Measurements from ENCODE around the gene MAP3K4.

The MAP3K4 gene

DNA sequence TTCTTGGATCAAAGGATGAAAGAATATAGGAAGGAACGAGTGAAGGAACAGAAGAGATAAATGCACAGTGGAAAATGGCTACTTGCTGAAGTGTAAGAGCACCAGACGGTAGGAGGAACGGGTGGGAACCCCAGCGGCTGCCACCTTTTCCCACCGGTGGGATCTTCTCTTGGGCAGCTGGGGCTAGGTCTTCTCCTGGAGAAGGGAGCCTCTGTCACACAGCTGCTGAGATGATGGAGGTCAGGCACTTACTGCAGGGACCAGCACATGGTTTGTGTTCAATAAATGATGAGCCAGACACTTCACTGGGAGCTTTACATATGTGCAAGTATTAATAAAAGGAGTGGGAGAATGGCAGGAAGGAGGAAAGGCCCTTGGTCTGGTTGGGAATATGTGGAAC, 158.6 kb downstream of the MAP3K4 start:
- Histone ChIP-seq H3K27ac (ENCODE audit: low read depth, low read length, severe bottlenecking) (no peak overlapping the region), H3K4me1 (ENCODE audit: control insufficient read depth, insufficient read depth, low read length, poor library complexity, severe bottlenecking) (no peaks in the 10 kb centered on the region), H3K9me3 (ENCODE audit: control insufficient read depth, low read length) (no peaks in the 10 kb centered on the region), H3K36me3 (ENCODE audit: control insufficient read depth, insufficient read depth, low read length) (peaks cover 80% of the 10 kb centered on the region), H3K4me3 (ENCODE audit: extremely low read depth, insufficient read depth, low read length, poor library complexity, severe bottlenecking) (no peak overlapping the region)
- 92 to 100% methylated on average over 5 of the region's 5 CpGs for WGBS, 2 experiments (ENCODE audit: insufficient coverage in 2 of 2)

DNA sequence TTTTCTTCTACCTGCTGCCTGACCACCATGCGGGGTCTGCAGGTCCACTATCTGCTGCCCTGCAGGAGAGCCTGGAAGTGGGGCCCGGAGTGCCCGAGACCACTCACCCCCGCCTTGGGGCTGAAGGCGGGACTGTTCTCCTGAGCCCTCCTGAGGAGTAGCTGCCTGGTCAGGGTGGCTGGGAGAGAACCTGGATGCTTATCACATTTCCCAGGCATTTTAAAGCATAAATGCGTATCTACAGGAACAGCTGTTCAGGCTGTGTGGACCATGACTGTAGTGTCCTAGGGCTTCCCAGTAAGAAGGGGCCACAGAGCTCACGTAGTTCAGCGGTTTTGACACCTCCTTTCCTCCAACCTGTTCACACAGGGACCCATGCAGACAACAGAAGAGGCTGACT, 159.0 kb downstream of the MAP3K4 start:
- 90 to 98% methylated on average over 6 to 8 of the region's 8 CpGs for WGBS, 2 experiments (ENCODE audit: insufficient coverage in 2 of 2)
- Histone ChIP-seq H3K9me3 (ENCODE audit: control insufficient read depth, low read length) (no peaks in the 10 kb centered on the region), H3K4me3 (ENCODE audit: extremely low read depth, insufficient read depth, low read length, poor library complexity, severe bottlenecking) (no peak overlapping the region), H3K36me3 (ENCODE audit: control insufficient read depth, insufficient read depth, low read length) (peaks cover 80% of the 10 kb centered on the region), H3K4me1 (ENCODE audit: control insufficient read depth, insufficient read depth, low read length, poor library complexity, severe bottlenecking) (no peaks in the 10 kb centered on the region), H3K27ac (ENCODE audit: low read depth, low read length, severe bottlenecking) (no peak overlapping the region)

DNA sequence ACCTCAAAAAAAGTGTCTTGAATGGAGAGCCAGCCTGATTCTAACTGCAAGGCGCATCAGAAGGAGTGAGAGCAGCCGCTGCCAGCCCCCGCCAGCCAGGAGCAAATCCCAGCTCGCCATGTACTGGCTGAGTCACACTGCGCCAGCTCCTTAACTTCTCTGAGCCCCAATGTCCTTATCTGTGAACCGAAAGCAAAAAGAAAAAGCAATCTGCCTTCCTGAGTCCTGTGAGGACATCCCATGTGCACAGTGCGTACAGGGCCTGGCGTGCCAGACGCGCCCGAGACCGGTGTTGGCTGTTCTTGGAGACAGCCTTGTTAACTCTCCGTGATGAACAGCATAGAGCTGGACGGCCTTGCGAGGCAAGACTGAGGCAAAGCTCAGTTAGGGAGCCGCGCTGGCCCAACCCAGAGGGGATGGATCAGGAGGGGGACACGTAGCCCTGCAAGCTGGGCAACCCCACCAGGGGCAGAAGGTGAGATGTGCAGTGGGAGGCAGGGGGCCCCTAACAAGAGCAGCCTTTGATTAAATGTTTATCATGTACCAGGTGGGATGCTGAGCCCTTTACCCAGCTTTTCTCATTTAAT, 159.6 kb downstream of the MAP3K4 start:
- Histone ChIP-seq H3K4me3 (ENCODE audit: extremely low read depth, insufficient read depth, low read length, poor library complexity, severe bottlenecking) (no peak overlapping the region), H3K9me3 (ENCODE audit: control insufficient read depth, low read length) (no peaks in the 10 kb centered on the region), H3K4me1 (ENCODE audit: control insufficient read depth, insufficient read depth, low read length, poor library complexity, severe bottlenecking) (no peaks in the 10 kb centered on the region), H3K27ac (ENCODE audit: low read depth, low read length, severe bottlenecking) (no peak overlapping the region), H3K36me3 (ENCODE audit: control insufficient read depth, insufficient read depth, low read length) (peaks cover 83% of the 10 kb centered on the region)
- WGBS, 2 experiments (ENCODE audit: insufficient coverage in 2 of 2), result 93 to 97% methylated on average over 17 to 18 of the region's 18 CpGs

DNA sequence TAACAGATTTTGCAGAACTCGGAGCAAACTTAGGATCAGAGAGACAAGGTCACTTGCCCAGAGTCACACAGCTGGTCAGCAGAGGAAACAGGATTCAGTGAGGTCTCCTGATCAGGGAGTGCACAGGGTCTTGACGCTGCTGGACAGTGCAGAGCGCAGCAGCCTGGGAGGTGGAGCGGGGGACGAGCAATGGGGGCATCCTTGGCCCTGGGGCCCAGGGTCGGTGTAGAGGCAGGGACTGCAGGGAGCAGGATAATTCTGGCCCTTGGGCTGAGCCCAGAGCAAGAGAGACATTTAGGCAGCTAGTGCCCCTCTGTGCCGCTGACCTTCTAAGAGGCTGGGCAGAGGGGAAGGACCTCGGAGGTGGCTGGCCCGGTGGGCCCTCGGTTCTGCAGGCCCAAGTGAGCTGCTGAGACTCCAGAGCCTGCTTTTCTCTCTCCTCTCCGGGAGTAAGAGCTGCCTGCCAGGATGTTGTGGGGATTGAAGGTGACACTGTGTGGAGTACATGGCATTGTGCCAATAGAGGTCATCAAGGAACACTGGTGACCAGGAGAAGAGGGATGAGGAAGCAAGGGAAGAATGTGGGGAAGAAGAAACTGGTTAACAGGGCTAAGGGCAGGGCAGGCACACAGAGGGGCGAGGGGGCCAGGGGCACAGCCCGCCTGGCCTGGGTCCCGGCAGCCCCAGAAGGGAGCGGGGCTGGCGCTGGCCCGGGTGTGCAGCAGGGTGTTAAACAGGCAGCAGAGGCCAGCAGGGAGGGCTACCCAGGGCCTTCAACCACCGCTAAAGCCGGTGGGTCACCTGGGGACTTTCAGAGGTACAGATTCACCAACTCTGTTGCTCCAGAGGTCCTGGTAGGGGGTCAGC, 160.3 kb downstream of the MAP3K4 start:
- no peak overlapping the region for H3K27ac ChIP-seq (ENCODE audit: low read depth, low read length, severe bottlenecking)
- no peaks in the 10 kb centered on the region for H3K9me3 ChIP-seq (ENCODE audit: control insufficient read depth, low read length)
- 92 to 96% methylated on average over 15 to 17 of the region's 19 CpGs for WGBS, 2 experiments (ENCODE audit: insufficient coverage in 2 of 2)
- H3K4me3 ChIP-seq (ENCODE audit: extremely low read depth, insufficient read depth, low read length, poor library complexity, severe bottlenecking), result no peak overlapping the region
- H3K4me1 ChIP-seq (ENCODE audit: control insufficient read depth, insufficient read depth, low read length, poor library complexity, severe bottlenecking), result no peaks in the 10 kb centered on the region
- H3K36me3 ChIP-seq (ENCODE audit: control insufficient read depth, insufficient read depth, low read length), result peaks cover 78% of the 10 kb centered on the region

DNA sequence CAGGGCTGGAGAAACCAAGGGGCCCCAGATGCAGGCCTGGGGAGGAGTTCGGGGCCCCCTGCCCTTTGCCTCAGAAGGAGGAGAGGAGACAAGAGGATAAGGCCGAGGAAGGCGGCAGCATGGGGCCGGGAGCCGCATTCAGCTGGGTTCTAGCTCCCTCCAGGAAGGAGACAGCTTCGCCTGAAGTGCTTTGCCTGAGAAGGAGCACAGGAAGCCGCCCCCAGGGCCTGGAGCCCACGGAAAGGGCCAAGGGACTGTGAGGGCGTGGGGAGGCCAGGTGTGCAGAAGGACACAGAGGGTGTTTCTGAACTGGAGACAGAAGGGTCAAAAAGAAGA, 160.9 kb downstream of the MAP3K4 start:
- Histone ChIP-seq H3K4me1 (ENCODE audit: control insufficient read depth, insufficient read depth, low read length, poor library complexity, severe bottlenecking) (no peaks in the 10 kb centered on the region), H3K4me3 (ENCODE audit: extremely low read depth, insufficient read depth, low read length, poor library complexity, severe bottlenecking) (no peak overlapping the region), H3K27ac (ENCODE audit: low read depth, low read length, severe bottlenecking) (no peak overlapping the region), H3K36me3 (ENCODE audit: control insufficient read depth, insufficient read depth, low read length) (peaks cover 76% of the 10 kb centered on the region), H3K9me3 (ENCODE audit: control insufficient read depth, low read length) (no peaks in the 10 kb centered on the region)
- 86 to 89% methylated on average over 7 to 9 of the region's 9 CpGs for WGBS, 2 experiments (ENCODE audit: insufficient coverage in 2 of 2)

DNA sequence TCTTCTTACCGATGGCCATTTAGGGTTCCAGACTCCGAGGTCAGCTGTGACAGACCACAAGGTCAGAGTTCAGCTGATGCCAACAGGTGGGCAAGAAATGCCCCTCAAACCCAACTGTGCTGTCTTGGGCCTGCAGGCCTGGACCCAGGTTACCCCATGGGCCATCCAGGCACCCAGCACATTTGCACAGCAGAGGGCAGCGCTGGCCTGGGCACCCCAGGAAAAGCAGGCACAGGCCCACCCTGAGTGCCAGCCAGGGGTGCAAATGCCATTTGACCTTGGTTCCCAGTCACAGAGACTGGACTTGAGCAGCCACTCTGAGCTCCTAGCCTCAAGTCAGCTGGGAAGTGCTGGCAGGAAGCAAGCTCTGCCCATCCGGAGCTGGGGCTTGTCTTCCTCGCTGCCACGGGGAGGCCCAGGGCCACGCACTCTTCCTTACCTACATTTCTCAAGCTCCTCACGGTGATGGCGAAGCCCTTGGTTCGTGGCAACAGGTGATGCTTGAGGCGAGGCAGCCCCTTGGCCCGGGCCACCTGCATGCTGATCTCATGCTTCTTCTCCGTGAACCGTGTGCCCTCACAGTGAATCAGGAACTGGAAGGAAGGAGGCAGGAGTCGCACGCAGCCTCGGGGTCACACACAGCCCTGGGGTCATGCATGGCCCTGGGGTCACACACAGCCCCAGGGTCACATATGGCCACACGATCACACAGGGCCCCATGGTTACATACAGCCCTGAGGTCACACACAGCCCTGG, 161.5 kb downstream of the MAP3K4 start:
- WGBS, 2 experiments (ENCODE audit: insufficient coverage in 2 of 2), result 94 to 95% methylated on average over 14 to 17 of the region's 18 CpGs
- peaks cover 76% of the 10 kb centered on the region for H3K36me3 ChIP-seq (ENCODE audit: control insufficient read depth, insufficient read depth, low read length)
- H3K27ac ChIP-seq (ENCODE audit: low read depth, low read length, severe bottlenecking), result no peak overlapping the region
- H3K9me3 ChIP-seq (ENCODE audit: control insufficient read depth, low read length), result no peaks in the 10 kb centered on the region
- no peaks in the 10 kb centered on the region for H3K4me1 ChIP-seq (ENCODE audit: control insufficient read depth, insufficient read depth, low read length, poor library complexity, severe bottlenecking)
- H3K4me3 ChIP-seq (ENCODE audit: extremely low read depth, insufficient read depth, low read length, poor library complexity, severe bottlenecking), result no peak overlapping the region

DNA sequence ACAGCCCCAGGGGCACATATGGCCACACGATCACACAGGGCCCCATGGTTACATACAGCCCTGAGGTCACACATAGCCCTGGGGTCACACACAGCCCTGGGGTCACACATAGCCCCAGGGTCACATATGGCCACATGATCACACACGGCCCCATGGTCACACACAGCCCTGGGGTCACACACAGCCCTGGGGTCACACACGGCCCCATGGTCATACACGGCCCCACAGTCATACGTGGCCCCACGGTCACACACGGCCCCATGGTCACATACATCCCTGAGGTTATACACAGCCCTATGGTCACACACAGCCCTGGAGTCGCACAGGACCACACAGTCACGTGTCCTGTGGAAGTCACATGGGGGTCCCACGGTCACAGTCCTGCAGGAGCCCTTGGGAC, 162.2 kb downstream of the MAP3K4 start:
- Histone ChIP-seq H3K4me3 (ENCODE audit: extremely low read depth, insufficient read depth, low read length, poor library complexity, severe bottlenecking) (no peak overlapping the region), H3K27ac (ENCODE audit: low read depth, low read length, severe bottlenecking) (no peak overlapping the region), H3K36me3 (ENCODE audit: control insufficient read depth, insufficient read depth, low read length) (peaks cover 71% of the 10 kb centered on the region), H3K9me3 (ENCODE audit: control insufficient read depth, low read length) (no peaks in the 10 kb centered on the region), H3K4me1 (ENCODE audit: control insufficient read depth, insufficient read depth, low read length, poor library complexity, severe bottlenecking) (no peaks in the 10 kb centered on the region)
- WGBS, 2 experiments (ENCODE audit: insufficient coverage in 2 of 2), result 92% methylated on average over 7 to 8 of the region's 10 CpGs

DNA sequence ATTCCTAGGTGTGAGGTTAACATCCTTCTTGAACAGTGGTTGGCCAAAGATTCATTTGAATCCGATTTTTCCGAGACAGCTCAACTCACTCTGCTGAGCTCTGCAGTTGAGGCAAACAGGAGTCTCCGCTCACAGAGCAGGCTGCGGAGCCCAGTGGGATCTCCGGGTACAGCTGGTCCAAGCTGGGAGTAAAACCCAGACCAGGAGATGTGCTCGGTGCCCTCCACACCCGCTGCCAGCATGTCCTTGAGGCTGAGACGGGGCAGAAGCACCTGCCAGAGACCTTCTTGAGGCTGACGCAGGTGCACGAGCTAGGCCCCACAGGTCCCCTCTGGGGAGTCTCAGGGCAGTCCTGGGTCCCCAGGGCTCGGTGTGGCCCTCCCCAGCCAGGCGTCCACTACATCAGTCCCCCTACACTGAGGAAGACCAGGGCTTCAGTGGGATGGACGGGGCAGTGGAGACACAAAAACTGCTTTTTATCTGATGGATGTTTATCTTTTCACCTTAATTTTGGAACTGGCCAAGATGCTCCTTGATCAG, 163.3 kb downstream of the MAP3K4 start:
- no peaks in the 10 kb centered on the region for H3K4me1 ChIP-seq (ENCODE audit: control insufficient read depth, insufficient read depth, low read length, poor library complexity, severe bottlenecking)
- H3K9me3 ChIP-seq (ENCODE audit: control insufficient read depth, low read length), result no peaks in the 10 kb centered on the region
- 91 to 96% methylated on average over 6 to 8 of the region's 13 CpGs for WGBS, 2 experiments (ENCODE audit: insufficient coverage in 2 of 2)
- H3K4me3 ChIP-seq (ENCODE audit: extremely low read depth, insufficient read depth, low read length, poor library complexity, severe bottlenecking), result no peak overlapping the region
- H3K27ac ChIP-seq (ENCODE audit: low read depth, low read length, severe bottlenecking), result no peak overlapping the region
- peaks cover 77% of the 10 kb centered on the region for H3K36me3 ChIP-seq (ENCODE audit: control insufficient read depth, insufficient read depth, low read length)

DNA sequence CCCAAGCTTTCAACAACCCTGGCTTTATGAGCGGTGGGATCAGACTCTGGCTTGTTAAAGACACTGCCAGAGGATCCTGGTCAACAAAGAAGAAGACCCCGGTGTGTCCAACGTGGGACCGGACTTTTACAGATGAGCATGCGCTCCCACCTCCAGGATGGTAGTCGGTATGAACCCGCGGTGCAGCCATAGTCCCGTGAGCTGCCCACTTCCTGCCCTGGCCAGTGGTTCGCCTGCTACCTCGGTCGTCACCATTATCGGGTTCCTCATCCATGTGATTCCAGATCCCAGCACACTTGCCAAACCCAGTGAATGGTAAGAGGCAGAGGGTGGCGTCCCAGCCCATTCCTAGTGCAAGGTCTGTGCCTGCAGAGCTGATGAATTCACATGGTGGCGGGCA, 169.6 kb downstream of the MAP3K4 start:
- WGBS, 2 experiments (ENCODE audit: insufficient coverage in 2 of 2), result 94 to 97% methylated on average over 10 to 15 of the region's 15 CpGs
- no peak overlapping the region for H3K4me3 ChIP-seq (ENCODE audit: extremely low read depth, insufficient read depth, low read length, poor library complexity, severe bottlenecking)
- peaks cover 82% of the 10 kb centered on the region for H3K36me3 ChIP-seq (ENCODE audit: control insufficient read depth, insufficient read depth, low read length)
- H3K9me3 ChIP-seq (ENCODE audit: control insufficient read depth, low read length), result no peaks in the 10 kb centered on the region
- no peak overlapping the region for H3K27ac ChIP-seq (ENCODE audit: low read depth, low read length, severe bottlenecking)
- H3K4me1 ChIP-seq (ENCODE audit: control insufficient read depth, insufficient read depth, low read length, poor library complexity, severe bottlenecking), result no peaks in the 10 kb centered on the region

DNA sequence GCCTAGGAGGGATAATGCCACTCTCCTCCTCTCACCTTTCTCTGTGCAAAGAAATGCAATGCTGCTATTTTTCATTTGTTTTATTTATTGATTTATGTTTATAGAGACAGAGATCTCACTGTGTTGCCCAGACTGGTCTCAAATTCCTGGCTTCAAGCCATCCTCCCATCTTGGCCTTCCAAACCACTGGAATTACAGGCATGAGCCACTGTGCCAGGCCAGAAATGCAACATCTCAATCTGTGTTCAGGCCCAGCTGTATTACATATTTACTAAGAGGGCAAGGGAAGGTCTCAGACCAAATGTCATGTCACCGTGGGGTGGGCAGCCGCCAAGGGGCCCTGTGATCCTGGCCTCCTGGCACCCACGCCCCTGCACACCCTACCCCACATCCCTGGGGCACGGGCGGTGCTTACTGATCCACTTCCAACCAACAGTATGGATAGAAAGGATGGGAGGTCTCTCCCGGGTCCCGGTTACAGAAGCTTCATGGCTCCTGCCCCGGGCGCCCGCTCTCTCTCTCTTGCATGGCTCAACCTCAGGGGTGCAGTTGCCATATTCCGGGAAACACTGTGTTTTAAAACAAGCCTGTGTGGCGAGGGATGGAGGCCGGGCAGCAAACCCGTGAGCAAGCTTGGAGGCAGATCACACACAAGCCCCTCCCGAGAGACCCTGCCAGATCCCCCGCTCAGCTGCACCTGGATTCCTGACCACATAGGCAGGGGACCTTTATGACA, 170.5 kb downstream of the MAP3K4 start:
- Histone ChIP-seq H3K4me1 (ENCODE audit: control insufficient read depth, insufficient read depth, low read length, poor library complexity, severe bottlenecking) (no peaks in the 10 kb centered on the region), H3K36me3 (ENCODE audit: control insufficient read depth, insufficient read depth, low read length) (peaks cover 82% of the 10 kb centered on the region), H3K27ac (ENCODE audit: low read depth, low read length, severe bottlenecking) (no peak overlapping the region), H3K4me3 (ENCODE audit: extremely low read depth, insufficient read depth, low read length, poor library complexity, severe bottlenecking) (no peak overlapping the region), H3K9me3 (ENCODE audit: control insufficient read depth, low read length) (no peaks in the 10 kb centered on the region)
- 97 to 100% methylated on average over 12 of the region's 16 CpGs for WGBS, 2 experiments (ENCODE audit: insufficient coverage in 2 of 2)

Data from mesodermal cell (in vitro differentiated cells).